ENCODE results near the gene ATP2B3. TPM values are rescaled to one million over a fixed set of nuclear protein-coding genes. Genes with fewer than 3 reads are reported as not detected.

The ATP2B3 gene
- total RNA-seq, 1 experiment from 2014 or later: 0.21 TPM

GRCh38 chrX:153502131-153502530 is 15.3 kb upstream of the ATP2B3 start:
- ATAC-seq (no peak), DNase-seq (ENCODE audit: low read depth, low spot score) (no peak)
- Histone ChIP-seq H3K4me3 (ENCODE audit: low read depth in 2 of 2, low read length in 2 of 2) (no peak overlapping the region), H3K9me3 (ENCODE audit: control insufficient read depth, insufficient read depth, low read depth, low read length) (no peaks in the 10 kb centered on the region), H3K27ac (ENCODE audit: low read length) (no peak overlapping the region), H3K27me3 (ENCODE audit: control insufficient read depth, insufficient read depth, low read length) (no peaks in the 10 kb centered on the region), H3K4me1 (ENCODE audit: control insufficient read depth, insufficient read depth, low read length) (no peaks in the 10 kb centered on the region), H3K36me3 (ENCODE audit: control insufficient read depth, insufficient read depth, low read length) (no peaks in the 10 kb centered on the region)
- TF ChIP-seq REST (IDR thresholded peaks at IDR 0.05; ENCODE audit: insufficient read depth in 1 of 2, low read depth in 2 of 2, low read length in 1 of 2): no peak
- no peak for TF ChIP-seq CTCF (IDR thresholded peaks at IDR 0.05)
- TF ChIP-seq TCF7L2 (IDR thresholded peaks at IDR 0.05; ENCODE audit: low read depth, low read length): no peak
- TF ChIP-seq POLR2AphosphoS5 (IDR thresholded peaks at IDR 0.05; ENCODE audit: low read depth, low read length): no peak
- TF ChIP-seq SIN3A (IDR thresholded peaks at IDR 0.05; ENCODE audit: borderline replicate concordance, insufficient read depth, low read depth, low read length): no peak
- in situ Hi-C loops (cut with HindIII; ENCODE audit: low pct_unique_long_range_greater_than_20kb, low sequenced_read_pairs): no loop called here
- intact Hi-C loops (cut with micrococcal nuclease; ENCODE audit: unreplicated experiment): no loop called here
- ChIA-PET POLR2A (no interaction called here), CTCF (no interaction called here)
- no TSS peak for BruUV-seq (replicated peaks)

GRCh38 chrX:153502796-153503195 is 14.6 kb upstream of the ATP2B3 start:
- ChIA-PET POLR2A (no interaction called here), CTCF (no interaction called here)
- Histone ChIP-seq H3K36me3 (ENCODE audit: control insufficient read depth, insufficient read depth, low read length) (no peaks in the 10 kb centered on the region), H3K4me1 (ENCODE audit: control insufficient read depth, insufficient read depth, low read length) (no peaks in the 10 kb centered on the region), H3K9me3 (ENCODE audit: control insufficient read depth, insufficient read depth, low read depth, low read length) (no peaks in the 10 kb centered on the region), H3K27me3 (ENCODE audit: control insufficient read depth, insufficient read depth, low read length) (no peaks in the 10 kb centered on the region), H3K4me3 (ENCODE audit: low read depth in 2 of 2, low read length in 2 of 2) (no peak overlapping the region), H3K27ac (ENCODE audit: low read length) (no peak overlapping the region)
- no TSS peak for BruUV-seq (replicated peaks)
- TF ChIP-seq POLR2AphosphoS5 (IDR thresholded peaks at IDR 0.05; ENCODE audit: low read depth, low read length): no peak
- no peak for TF ChIP-seq SIN3A (IDR thresholded peaks at IDR 0.05; ENCODE audit: borderline replicate concordance, insufficient read depth, low read depth, low read length)
- no peak for TF ChIP-seq TCF7L2 (IDR thresholded peaks at IDR 0.05; ENCODE audit: low read depth, low read length)
- TF ChIP-seq CTCF (IDR thresholded peaks at IDR 0.05): no peak
- no peak for TF ChIP-seq REST (IDR thresholded peaks at IDR 0.05; ENCODE audit: insufficient read depth in 1 of 2, low read depth in 2 of 2, low read length in 1 of 2)
- DNase-seq (ENCODE audit: low read depth, low spot score) (no peak), ATAC-seq (no peak)
- in situ Hi-C loops (cut with HindIII; ENCODE audit: low pct_unique_long_range_greater_than_20kb, low sequenced_read_pairs): no loop called here
- intact Hi-C loops (cut with micrococcal nuclease; ENCODE audit: unreplicated experiment): no loop called here

Measured in Panc1 (cell line).